Measurements from ENCODE around the gene ASB2. TPM values are rescaled to one million over a fixed set of nuclear protein-coding genes. Genes with fewer than 3 reads are reported as not detected.

ASB2 gene
- total and polyA plus RNA-seq, 10 donors = 6.6 to 18.0 (median 11.3) TPM

DNA sequence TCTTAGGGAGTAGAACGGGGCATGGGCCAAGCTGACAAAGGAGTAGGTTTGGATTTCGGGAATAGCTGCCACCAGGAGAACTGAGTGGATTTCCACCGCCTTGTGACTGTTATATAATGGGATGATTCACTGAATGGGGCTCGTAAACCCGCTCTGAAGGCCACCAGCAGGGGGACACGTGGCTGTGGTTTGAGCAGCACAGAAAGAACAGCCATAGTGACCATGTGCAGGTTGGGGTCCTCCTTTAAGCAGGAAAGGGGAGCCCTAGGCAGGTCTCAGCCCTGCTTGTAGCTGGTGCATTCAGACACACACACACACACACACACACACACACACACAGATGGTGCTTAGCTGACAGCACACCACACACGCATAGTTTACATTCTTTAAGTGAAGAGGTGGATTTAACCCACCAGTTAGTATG lies 8.6 kb upstream of the ASB2 start:
- DNase-seq = no peak
- Histone ChIP-seq H3K4me3 (no peak overlapping the region), H3K36me3 (no peaks in the 10 kb centered on the region), H3K9me3 (no peaks in the 10 kb centered on the region), H3K4me1 (no peaks in the 10 kb centered on the region), H3K27ac (no peak overlapping the region), H3K27me3 (replicated peaks in 1 of 7) (peaks cover 0 to 64% (median 0%) of the 10 kb centered on the region in 7 donors)
- TF ChIP-seq POLR2A (IDR thresholded peaks at IDR 0.05) = no peak
- TF ChIP-seq, protein P1, sequence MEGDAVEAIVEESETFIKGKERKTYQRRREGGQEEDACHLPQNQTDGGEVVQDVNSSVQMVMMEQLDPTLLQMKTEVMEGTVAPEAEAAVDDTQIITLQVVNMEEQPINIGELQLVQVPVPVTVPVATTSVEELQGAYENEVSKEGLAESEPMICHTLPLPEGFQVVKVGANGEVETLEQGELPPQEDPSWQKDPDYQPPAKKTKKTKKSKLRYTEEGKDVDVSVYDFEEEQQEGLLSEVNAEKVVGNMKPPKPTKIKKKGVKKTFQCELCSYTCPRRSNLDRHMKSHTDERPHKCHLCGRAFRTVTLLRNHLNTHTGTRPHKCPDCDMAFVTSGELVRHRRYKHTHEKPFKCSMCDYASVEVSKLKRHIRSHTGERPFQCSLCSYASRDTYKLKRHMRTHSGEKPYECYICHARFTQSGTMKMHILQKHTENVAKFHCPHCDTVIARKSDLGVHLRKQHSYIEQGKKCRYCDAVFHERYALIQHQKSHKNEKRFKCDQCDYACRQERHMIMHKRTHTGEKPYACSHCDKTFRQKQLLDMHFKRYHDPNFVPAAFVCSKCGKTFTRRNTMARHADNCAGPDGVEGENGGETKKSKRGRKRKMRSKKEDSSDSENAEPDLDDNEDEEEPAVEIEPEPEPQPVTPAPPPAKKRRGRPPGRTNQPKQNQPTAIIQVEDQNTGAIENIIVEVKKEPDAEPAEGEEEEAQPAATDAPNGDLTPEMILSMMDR (IDR thresholded peaks at IDR 0.05 in 8 of 11, conservative IDR thresholded peaks at IDR 0.05 in 3 of 11) = peak in 4 of 11 experiments; percentile 10 to 20 (median 20)
- intact Hi-C loops (cut with DNase I; ENCODE audit: low total_unique reads) = no loop called here
- WGBS, 5 donors = 52 to 76% (median 57%) methylated on average over 7 of the region's 7 CpGs

DNA sequence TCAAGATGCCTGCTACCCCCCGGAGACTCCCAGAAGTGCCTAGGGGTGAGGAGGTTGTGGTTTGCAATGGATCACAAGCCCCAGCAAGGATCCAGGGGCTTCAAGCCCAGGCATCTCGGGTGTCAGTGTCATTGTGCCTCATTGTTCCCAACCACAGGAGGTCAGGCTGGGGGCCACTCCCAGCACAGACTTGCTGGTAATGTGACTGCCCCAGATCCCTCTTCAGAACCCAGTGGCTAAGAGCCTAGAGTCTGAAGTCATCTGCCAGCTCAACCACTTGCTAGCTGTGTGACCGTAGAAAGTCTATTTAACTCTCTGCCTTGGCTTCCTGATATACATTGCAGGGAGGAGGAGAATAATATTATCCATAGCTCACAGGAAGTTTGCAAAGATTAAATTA lies 7.7 kb upstream of the ASB2 start:
- Histone ChIP-seq H3K27me3 (replicated peaks in 1 of 7) (peaks cover 0 to 63% (median 0%) of the 10 kb centered on the region in 7 donors), H3K9me3 (no peaks in the 10 kb centered on the region), H3K4me3 (no peak overlapping the region), H3K4me1 (peaks cover 0 to 1% (median 0%) of the 10 kb centered on the region in 6 donors), H3K27ac (no peak overlapping the region), H3K36me3 (no peaks in the 10 kb centered on the region)
- WGBS, 5 donors = 80 to 97% (median 88%) methylated on average over 1 to 3 of the region's 3 CpGs
- DNase-seq = no peak
- TF ChIP-seq, protein P1 (IDR thresholded peaks at IDR 0.05 in 8 of 11, conservative IDR thresholded peaks at IDR 0.05 in 3 of 11) = no peak
- TF ChIP-seq POLR2AphosphoS5 (IDR thresholded peaks at IDR 0.05) = no peak
- intact Hi-C loops (cut with DNase I; ENCODE audit: low total_unique reads) = no loop called here

DNA sequence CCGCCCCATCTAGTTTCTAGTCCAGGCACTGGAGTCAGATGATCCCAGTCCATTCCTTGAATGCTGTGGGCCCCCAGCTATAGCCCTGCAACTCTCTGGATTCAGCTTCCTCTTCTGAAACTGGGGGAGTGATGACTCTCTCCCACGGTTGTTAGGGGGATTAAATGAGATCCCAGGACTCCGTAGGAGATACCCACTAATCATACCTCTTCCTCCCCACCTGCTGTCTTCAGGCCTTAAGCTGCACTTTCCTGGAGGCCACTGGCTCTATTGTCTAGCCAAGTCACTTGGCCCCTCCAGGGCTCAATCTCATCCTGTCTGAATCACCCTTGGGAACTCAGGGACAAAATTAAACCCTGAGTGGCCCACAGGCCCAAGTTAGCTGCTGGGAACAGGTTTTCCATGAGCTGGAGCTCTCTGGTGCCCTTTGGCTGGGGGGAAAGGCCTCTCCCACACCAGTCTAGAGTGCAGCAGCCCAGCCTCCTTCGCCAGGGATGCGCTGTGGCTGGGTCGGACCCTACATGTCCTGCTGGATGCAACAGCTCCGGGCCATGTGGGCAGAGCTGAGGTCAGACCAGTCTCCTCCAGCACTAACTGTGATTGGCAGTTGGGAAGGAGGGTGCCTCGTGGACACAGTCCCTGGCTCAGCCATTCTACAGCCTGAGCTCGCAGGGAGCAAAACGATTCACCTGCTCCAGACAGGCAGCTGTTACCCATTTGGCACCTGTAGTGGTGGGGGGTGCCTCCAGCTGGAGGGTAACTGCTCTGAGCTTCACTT lies 6.0 kb upstream of the ASB2 start:
- peaks cover 0 to 62% (median 0%) of the 10 kb centered on the region in 7 donors for H3K27me3 ChIP-seq (replicated peaks in 1 of 7)
- no peak for DNase-seq
- intact Hi-C loops (cut with DNase I; ENCODE audit: low total_unique reads) = no loop called here
- no peak overlapping the region for H3K4me3 ChIP-seq
- H3K4me1 ChIP-seq = peaks cover 0 to 17% (median 0%) of the 10 kb centered on the region in 6 donors
- no peak overlapping the region for H3K27ac ChIP-seq
- no peaks in the 10 kb centered on the region for H3K36me3 ChIP-seq
- 74 to 87% (median 86%) methylated on average over 5 to 10 of the region's 10 CpGs for WGBS, 5 donors
- H3K9me3 ChIP-seq = peaks cover 0 to 9% (median 7%) of the 10 kb centered on the region in 8 donors
- TF ChIP-seq, protein P1 (IDR thresholded peaks at IDR 0.05 in 8 of 11, conservative IDR thresholded peaks at IDR 0.05 in 3 of 11) = no peak
- TF ChIP-seq POLR2A (IDR thresholded peaks at IDR 0.05) = no peak
- no peak for TF ChIP-seq POLR2AphosphoS5 (IDR thresholded peaks at IDR 0.05)
